ENCODE results near the gene FERMT1. TPM values are rescaled to one million over a fixed set of nuclear protein-coding genes. Genes with fewer than 3 reads are reported as not detected.

The FERMT1 gene
- total and polyA plus RNA-seq, 2 of the 4 experiments (the other 2 are of a cell fraction) = 1.8 to 2.3 TPM

- Histone ChIP-seq H3K56ac (ENCODE audit: extremely low read depth, insufficient read depth, low read length) (no peak within 1 kb of the TSS), H2AK9ac (replicated peaks; ENCODE audit: low read depth, low read length, poor library complexity) (peak within 1 kb of the TSS; percentile 24), H2BK15ac (ENCODE audit: low read depth, low read length) (no peak within 1 kb of the TSS), H2AK5ac (ENCODE audit: low read depth, low read length) (no peak within 1 kb of the TSS; the same call in 1 of the 2 replicates), H4K20me1 (ENCODE audit: insufficient read depth, low read length) (no peaks in the 10 kb centered on the region), H3K4me3 (ENCODE audit: insufficient read depth, low read depth, low read length) (no peak within 1 kb of the TSS), H3K4me1 (ENCODE audit: control insufficient read depth, insufficient read depth, low read length) (peaks cover 3% of the 10 kb centered on the region), H4K8ac (ENCODE audit: low read depth in 2 of 2, low read length in 2 of 2) (no peak within 1 kb of the TSS), H3K18ac (ENCODE audit: low read depth, low read length) (no peak within 1 kb of the TSS), H3K9ac (ENCODE audit: low read depth, low read length) (no peak within 1 kb of the TSS), H3K36me3 (ENCODE audit: control insufficient read depth, insufficient read depth, low read length) (no peaks in the 10 kb centered on the region), H4K5ac (ENCODE audit: low read depth, low read length) (no peak within 1 kb of the TSS), H3K27me3 (ENCODE audit: control insufficient read depth, insufficient read depth, low read length) (peaks cover 17% of the 10 kb centered on the region), H3K4me2 (ENCODE audit: low read depth, low read length) (no peak within 1 kb of the TSS), H4K91ac (ENCODE audit: insufficient read depth, low read depth, low read length) (no peak within 1 kb of the TSS), H2AFZ (replicated peaks; ENCODE audit: low read length, poor library complexity) (peak within 1 kb of the TSS; percentile 82), H3K9me1 (ENCODE audit: insufficient read depth, low read length) (no peaks in the 10 kb centered on the region), H2BK5ac (ENCODE audit: low read depth, low read length, poor library complexity, severe bottlenecking) (no peak within 1 kb of the TSS), H3K4ac (ENCODE audit: low read depth, low read length) (no peak within 1 kb of the TSS), H3K27ac (ENCODE audit: insufficient read depth, low read length) (no peak within 1 kb of the TSS), H2BK120ac (ENCODE audit: low read depth, low read length) (no peak within 1 kb of the TSS), H3K79me1 (ENCODE audit: low read depth in 1 of 2, low read length in 2 of 2) (no peaks in the 10 kb centered on the region), H3K14ac (replicated peaks; ENCODE audit: low read depth, low read length) (no peak within 1 kb of the TSS), H3K23ac (ENCODE audit: low read depth, low read length) (no peak within 1 kb of the TSS; the same call in 1 of the 2 replicates), H3K9me3 (ENCODE audit: control insufficient read depth, insufficient read depth, low read length) (no peaks in the 10 kb centered on the region), H2BK20ac (ENCODE audit: low read depth, low read length) (no peak within 1 kb of the TSS)
- dilution Hi-C loops (cut with HindIII; ENCODE audit: low sequenced_read_pairs, unreplicated experiment) (no loop called here), in situ Hi-C loops (cut with MboI; ENCODE audit: low sequenced_read_pairs) (no loop called here), intact Hi-C loops (cut with micrococcal nuclease) (no loop called here)
- BruUV-seq (replicated peaks) = no TSS peak
- DNase-seq (peak; percentile 26), ATAC-seq (ENCODE audit: low read depth) (no peak)
- ChIA-PET CTCF (interaction anchor here (0.6 kb wide), 1 partner anchor 1871 kb away, joined by 3 read pairs; no protein-coding TSS in a partner anchor), POLR2A (ENCODE audit: unreplicated experiment) (no interaction called here)
- WGBS, 2 experiments (ENCODE audit: extremely low coverage in 2 of 2, insufficient read length in 1 of 2) = 18% methylated on average over 5 of the region's 13 CpGs; no CpG with 5 or more reads in 1 of the 2 experiments
- TF ChIP-seq RCOR1 (IDR thresholded peaks at IDR 0.05; ENCODE audit: insufficient replicate concordance, low read length) (no peak), SMC3 (IDR thresholded peaks at IDR 0.05; ENCODE audit: low read depth, low read length) (no peak), ELK1 (IDR thresholded peaks at IDR 0.05; ENCODE audit: borderline replicate concordance, low read depth, low read length) (no peak), RAD21 (IDR thresholded peaks at IDR 0.05; ENCODE audit: low read length) (no peak), MXI1 (IDR thresholded peaks at IDR 0.05; ENCODE audit: borderline replicate concordance, low read depth, low read length) (no peak), FOS (IDR thresholded peaks at IDR 0.05; ENCODE audit: low read depth, low read length) (no peak)
- TF ChIP-seq, protein P1, sequence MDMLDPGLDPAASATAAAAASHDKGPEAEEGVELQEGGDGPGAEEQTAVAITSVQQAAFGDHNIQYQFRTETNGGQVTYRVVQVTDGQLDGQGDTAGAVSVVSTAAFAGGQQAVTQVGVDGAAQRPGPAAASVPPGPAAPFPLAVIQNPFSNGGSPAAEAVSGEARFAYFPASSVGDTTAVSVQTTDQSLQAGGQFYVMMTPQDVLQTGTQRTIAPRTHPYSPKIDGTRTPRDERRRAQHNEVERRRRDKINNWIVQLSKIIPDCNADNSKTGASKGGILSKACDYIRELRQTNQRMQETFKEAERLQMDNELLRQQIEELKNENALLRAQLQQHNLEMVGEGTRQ (IDR thresholded peaks at IDR 0.05; ENCODE audit: low read depth, low read length) = no peak
- TF ChIP-seq, protein P2, sequence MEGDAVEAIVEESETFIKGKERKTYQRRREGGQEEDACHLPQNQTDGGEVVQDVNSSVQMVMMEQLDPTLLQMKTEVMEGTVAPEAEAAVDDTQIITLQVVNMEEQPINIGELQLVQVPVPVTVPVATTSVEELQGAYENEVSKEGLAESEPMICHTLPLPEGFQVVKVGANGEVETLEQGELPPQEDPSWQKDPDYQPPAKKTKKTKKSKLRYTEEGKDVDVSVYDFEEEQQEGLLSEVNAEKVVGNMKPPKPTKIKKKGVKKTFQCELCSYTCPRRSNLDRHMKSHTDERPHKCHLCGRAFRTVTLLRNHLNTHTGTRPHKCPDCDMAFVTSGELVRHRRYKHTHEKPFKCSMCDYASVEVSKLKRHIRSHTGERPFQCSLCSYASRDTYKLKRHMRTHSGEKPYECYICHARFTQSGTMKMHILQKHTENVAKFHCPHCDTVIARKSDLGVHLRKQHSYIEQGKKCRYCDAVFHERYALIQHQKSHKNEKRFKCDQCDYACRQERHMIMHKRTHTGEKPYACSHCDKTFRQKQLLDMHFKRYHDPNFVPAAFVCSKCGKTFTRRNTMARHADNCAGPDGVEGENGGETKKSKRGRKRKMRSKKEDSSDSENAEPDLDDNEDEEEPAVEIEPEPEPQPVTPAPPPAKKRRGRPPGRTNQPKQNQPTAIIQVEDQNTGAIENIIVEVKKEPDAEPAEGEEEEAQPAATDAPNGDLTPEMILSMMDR (conservative IDR thresholded peaks at IDR 0.05; ENCODE audit: low read depth, low read length) = no peak
These were observed 68.8 kb downstream of the FERMT1 start, which contains the start of gene LRRN4 for GRCh38 chr20:6053776-6054688. Gene LRRN4, minus strand, starts transcription at chr20:6054060. Its CDS starts 1,261 bp downstream, at chr20:6052799.
